Hepatocyte (in vitro differentiated cells): ENCODE data around the gene GTF2F2. TPM values are rescaled to one million over a fixed set of nuclear protein-coding genes. Genes with fewer than 3 reads are reported as not detected.
"Not testable (repeated sequence)": the region's sequence is repeated elsewhere in the genome, so short reads cannot be mapped to it uniquely, and the experiment has no call there.

Source experiments
- DNase-seq: peaks from one replicate; pipeline ENCODE4 v3.0.0-alpha.2; 2016; ENCODE audit warnings: low spot score
- H2AFZ ChIP-seq: fragments of 200-600 bp; sonication (generic); 2 replicates; pipeline ENCODE4 v1.6.0; 2016; ENCODE audit warnings: antibody characterized with exemption, mild to moderate bottlenecking
- H3K27ac ChIP-seq: fragments of 200-600 bp; sonication (generic); 2 replicates; pipeline ENCODE4 v1.5.1; 2016; ENCODE audit warnings: mild to moderate bottlenecking
- H3K27me3 ChIP-seq: fragments of 200-600 bp; sonication (generic); 2 replicates; pipeline ENCODE4 v1.6.1; 2016
- H3K36me3 ChIP-seq: fragments of 200-600 bp; sonication (generic); replicated peaks from 2 replicates; pipeline ENCODE4 v1.5.1; 2016; ENCODE audit warnings: low read depth; ENCODE audit not compliant: insufficient read depth
- H3K4me1 ChIP-seq: fragments of 200-600 bp; sonication (generic); 2 replicates; pipeline ENCODE4 v1.5.1; 2016; ENCODE audit warnings: mild to moderate bottlenecking, moderate library complexity; ENCODE audit not compliant: insufficient read depth
- H3K4me2 ChIP-seq: fragments of 200-600 bp; sonication (generic); 2 replicates; pipeline ENCODE4 v1.6.0; 2016
- H3K4me3 ChIP-seq: fragments of 200-600 bp; sonication (generic); 2 replicates; pipeline ENCODE4 v1.5.1; 2016; ENCODE audit warnings: mild to moderate bottlenecking
- H3K79me2 ChIP-seq: fragments of 200-600 bp; sonication (generic); 2 replicates; pipeline ENCODE4 v1.6.0; 2017; ENCODE audit warnings: mild to moderate bottlenecking
- H3K9me2 ChIP-seq: fragments of 200-600 bp; sonication (generic); replicated peaks from 2 replicates; pipeline ENCODE4 v1.6.0; 2017; ENCODE audit warnings: mild to moderate bottlenecking; ENCODE audit not compliant: insufficient read depth
- H3K9me3 ChIP-seq: fragments of 200-600 bp; sonication (generic); 2 replicates; pipeline ENCODE4 v1.5.1; 2016; ENCODE audit warnings: low read depth, mild to moderate bottlenecking
- H4K20me1 ChIP-seq: fragments of 200-600 bp; sonication (generic); 2 replicates; pipeline ENCODE4 v1.6.0; 2016; ENCODE audit warnings: mild to moderate bottlenecking; ENCODE audit not compliant: insufficient read depth, poor library complexity, severe bottlenecking
- CTCF ChIP-seq: fragments of 200-600 bp; sonication (generic); IDR thresholded peaks from 2 replicates; pipeline ENCODE4 v1.5.1; 2016; ENCODE audit warnings: antibody characterized with exemption, mild to moderate bottlenecking; ENCODE audit not compliant: poor library complexity
- EZH2 ChIP-seq: fragments of 200-600 bp; sonication (generic); IDR thresholded peaks from 2 replicates; pipeline ENCODE4 v1.6.1; 2016; ENCODE audit warnings: antibody characterized with exemption, mild to moderate bottlenecking, borderline replicate concordance
- EZH2phosphoT487 ChIP-seq: fragments of 200-600 bp; sonication (generic); IDR thresholded peaks from one replicate; pipeline ENCODE4 v1.6.1; 2018; ENCODE audit warnings: antibody characterized with exemption, mild to moderate bottlenecking, low read depth, moderate library complexity; ENCODE audit not compliant: unreplicated experiment, severe bottlenecking
- WGBS: methylation state at CpG from one replicate; pipeline ENCODE4 v1.1.6; 2016; ENCODE audit warnings: low lambda C conversion rate; ENCODE audit errors: missing lambda C conversion rate; 5-methylcytosine and 5-hydroxymethylcytosine counted together
- polyA plus RNA-seq: library from polyadenylated mRNA; unstranded; fragments of >200 nt; fragmentation: Nextera tagmentation; extraction: Ambion mirVana; gene quantifications from 2 replicates; pipeline ENCODE4 v1.2.1, GENCODE V29; 2016
- total RNA-seq: library from RNA; depleted of rRNA; stranded (reverse); fragments of >200 nt; gene quantifications from 2 replicates; pipeline ENCODE4 v1.2.3, GENCODE V29; 2014

The GTF2F2 gene
- total and polyA plus RNA-seq, 2 experiments from 2014 or later, result 25.7 to 26.7 TPM

GRCh38 chr13:45242070-45242469 lies 121.8 kb downstream of the GTF2F2 start:
- H3K36me3 ChIP-seq, result no peaks in the 10 kb centered on the region
- DNase-seq, result no peak
- no peak overlapping the region for H2AFZ ChIP-seq
- no peaks in the 10 kb centered on the region for H3K27me3 ChIP-seq
- peak overlapping the region; percentile 7 for H3K27ac ChIP-seq
- no peaks in the 10 kb centered on the region for H4K20me1 ChIP-seq
- H3K79me2 ChIP-seq, result peaks cover 11% of the 10 kb centered on the region
- no peak overlapping the region for H3K4me3 ChIP-seq
- H3K4me2 ChIP-seq, result peak overlapping the region; percentile 31
- WGBS, result 39% methylated on average over 3 of the region's 3 CpGs
- H3K9me3 ChIP-seq, result no peaks in the 10 kb centered on the region
- TF ChIP-seq CTCF, result no peak
- no peak for TF ChIP-seq EZH2
- TF ChIP-seq EZH2phosphoT487, result no peak
- H3K4me1 ChIP-seq, result peaks cover 5% of the 10 kb centered on the region
- no peaks in the 10 kb centered on the region for H3K9me2 ChIP-seq

GRCh38 chr13:45242524-45242923 lies 122.2 kb downstream of the GTF2F2 start:
- WGBS, result 80% methylated on average over 1 of the region's 1 CpG
- peaks cover 5% of the 10 kb centered on the region for H3K4me1 ChIP-seq
- H3K9me3 ChIP-seq, result no peaks in the 10 kb centered on the region
- no peak for DNase-seq
- no peaks in the 10 kb centered on the region for H3K36me3 ChIP-seq
- H3K4me3 ChIP-seq, result no peak overlapping the region
- no peaks in the 10 kb centered on the region for H3K9me2 ChIP-seq
- no peak for TF ChIP-seq EZH2
- TF ChIP-seq EZH2phosphoT487, result no peak
- no peak for TF ChIP-seq CTCF
- no peak overlapping the region for H2AFZ ChIP-seq
- peak overlapping the region; percentile 7 for H3K27ac ChIP-seq
- H3K79me2 ChIP-seq, result peaks cover 11% of the 10 kb centered on the region
- no peaks in the 10 kb centered on the region for H4K20me1 ChIP-seq
- peak overlapping the region; percentile 31 for H3K4me2 ChIP-seq
- H3K27me3 ChIP-seq, result no peaks in the 10 kb centered on the region

GRCh38 chr13:45243077-45243476 lies 122.8 kb downstream of the GTF2F2 start:
- Histone ChIP-seq H3K4me3 (no peak overlapping the region), H3K27ac (no peak overlapping the region), H3K9me3 (no peaks in the 10 kb centered on the region), H3K4me2 (no peak overlapping the region), H3K79me2 (peaks cover 11% of the 10 kb centered on the region), H2AFZ (no peak overlapping the region), H4K20me1 (no peaks in the 10 kb centered on the region), H3K36me3 (no peaks in the 10 kb centered on the region), H3K27me3 (no peaks in the 10 kb centered on the region), H3K9me2 (no peaks in the 10 kb centered on the region), H3K4me1 (peaks cover 5% of the 10 kb centered on the region)
- no peak for TF ChIP-seq CTCF
- TF ChIP-seq EZH2phosphoT487, result no peak
- TF ChIP-seq EZH2, result no peak
- no peak for DNase-seq
- WGBS, result 87% methylated on average over 8 of the region's 8 CpGs

GRCh38 chr13:45244736-45245135 lies 124.4 kb downstream of the GTF2F2 start:
- H4K20me1 ChIP-seq, H3K36me3 ChIP-seq, H3K27ac ChIP-seq, DNase-seq, H3K4me1 ChIP-seq, H3K27me3 ChIP-seq, H3K4me2 ChIP-seq, H3K9me3 ChIP-seq, H3K4me3 ChIP-seq, H2AFZ ChIP-seq, H3K9me2 ChIP-seq: not testable (repeated sequence)
- 95% methylated on average over 7 of the region's 7 CpGs for WGBS
- peaks cover 11% of the 10 kb centered on the region for H3K79me2 ChIP-seq
